ENCODE measurements around the gene CMSS1. TPM values are rescaled to one million over a fixed set of nuclear protein-coding genes. Genes with fewer than 3 reads are reported as not detected.
A peak's percentile ranks its signal among the peaks of the same experiment; 100 is the strongest.

Gene CMSS1
- total and polyA plus RNA-seq, 2 of the 13 experiments (the other 11 are each of a cell fraction or from before 2014, with no cell fraction given): 6.4 to 48.7 TPM

DNA sequence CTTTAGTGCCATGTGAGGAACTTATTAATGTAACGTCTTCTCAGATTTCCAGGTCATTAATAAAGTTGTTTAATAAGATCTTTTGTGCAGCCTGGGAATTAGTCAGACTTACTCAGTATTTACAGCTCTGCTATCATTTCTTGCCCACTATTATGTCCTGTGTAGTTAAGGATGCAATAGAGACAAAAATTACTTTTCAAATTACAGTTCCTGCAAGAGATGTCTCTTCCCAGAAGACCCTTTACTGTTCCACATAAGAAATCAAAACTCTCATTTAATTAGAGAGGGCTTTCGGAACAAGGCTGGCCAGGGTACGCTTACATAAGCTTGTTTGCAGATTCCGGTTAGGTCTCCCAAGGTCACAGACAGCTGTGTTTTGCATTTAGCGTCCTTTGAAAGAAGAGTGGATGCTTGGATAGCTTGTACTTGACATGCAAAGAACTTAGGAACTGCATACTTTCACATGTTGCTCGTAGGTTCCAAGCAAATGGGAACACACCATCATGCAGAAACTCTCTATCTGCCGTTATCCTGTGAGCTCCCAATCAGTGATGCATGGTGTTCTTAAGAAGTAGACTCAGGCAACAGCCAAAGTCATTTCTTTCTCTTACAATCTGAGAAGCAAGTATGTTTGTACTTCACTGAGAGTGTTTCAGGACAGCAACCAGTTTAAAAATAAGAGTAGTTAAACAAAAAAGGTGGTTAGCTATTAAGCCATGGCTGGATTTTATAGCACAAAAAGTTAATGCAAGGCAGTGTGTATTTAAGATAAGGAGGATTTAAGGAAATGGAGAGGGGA, 259.3 kb downstream of the CMSS1 start (continued):
- TF ChIP-seq, protein P1, sequence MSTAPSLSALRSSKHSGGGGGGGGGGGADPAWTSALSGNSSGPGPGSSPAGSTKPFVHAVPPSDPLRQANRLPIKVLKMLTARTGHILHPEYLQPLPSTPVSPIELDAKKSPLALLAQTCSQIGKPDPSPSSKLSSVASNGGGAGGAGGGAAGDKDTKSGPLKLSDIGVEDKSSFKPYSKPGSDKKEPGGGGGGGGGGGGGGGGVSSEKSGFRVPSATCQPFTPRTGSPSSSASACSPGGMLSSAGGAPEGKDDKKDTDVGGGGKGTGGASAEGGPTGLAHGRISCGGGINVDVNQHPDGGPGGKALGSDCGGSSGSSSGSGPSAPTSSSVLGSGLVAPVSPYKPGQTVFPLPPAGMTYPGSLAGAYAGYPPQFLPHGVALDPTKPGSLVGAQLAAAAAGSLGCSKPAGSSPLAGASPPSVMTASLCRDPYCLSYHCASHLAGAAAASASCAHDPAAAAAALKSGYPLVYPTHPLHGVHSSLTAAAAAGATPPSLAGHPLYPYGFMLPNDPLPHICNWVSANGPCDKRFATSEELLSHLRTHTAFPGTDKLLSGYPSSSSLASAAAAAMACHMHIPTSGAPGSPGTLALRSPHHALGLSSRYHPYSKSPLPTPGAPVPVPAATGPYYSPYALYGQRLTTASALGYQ (CRISPR knock-in tag; IDR thresholded peaks at IDR 0.05): peak; percentile 83
- TF ChIP-seq FOXO1 (CRISPR knock-in tag; IDR thresholded peaks at IDR 0.05): peak; percentile 97
- TF ChIP-seq, protein P2, sequence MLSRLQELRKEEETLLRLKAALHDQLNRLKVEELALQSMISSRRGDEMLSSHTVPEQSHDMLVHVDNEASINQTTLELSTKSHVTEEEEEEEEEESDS (CRISPR knock-in tag; IDR thresholded peaks at IDR 0.05; ENCODE audit: borderline replicate concordance): 0 out of 2 replicates have a peak, but pooled peaks have one; percentile 35
- peak; percentile 75 for TF ChIP-seq FOSL2 (CRISPR knock-in tag; IDR thresholded peaks at IDR 0.05)
- TF ChIP-seq PITX1 (CRISPR knock-in tag; IDR thresholded peaks at IDR 0.05): peak; percentile 79
- TF ChIP-seq, protein P3, sequence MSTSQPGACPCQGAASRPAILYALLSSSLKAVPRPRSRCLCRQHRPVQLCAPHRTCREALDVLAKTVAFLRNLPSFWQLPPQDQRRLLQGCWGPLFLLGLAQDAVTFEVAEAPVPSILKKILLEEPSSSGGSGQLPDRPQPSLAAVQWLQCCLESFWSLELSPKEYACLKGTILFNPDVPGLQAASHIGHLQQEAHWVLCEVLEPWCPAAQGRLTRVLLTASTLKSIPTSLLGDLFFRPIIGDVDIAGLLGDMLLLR (CRISPR knock-in tag; IDR thresholded peaks at IDR 0.05): no peak
- no peak for TF ChIP-seq SOX13 (IDR thresholded peaks at IDR 0.05)
- peak in 1 of 2 experiments; percentile 91; a peak in 2 of 4 replicates for TF ChIP-seq SOX13 (CRISPR knock-in tag; conservative IDR thresholded peaks at IDR 0.05 in 1 of 2, IDR thresholded peaks at IDR 0.05 in 1 of 2)
- peak; percentile 67; the same call in 1 of the 2 replicates for TF ChIP-seq ZNF292 (CRISPR knock-in tag; IDR thresholded peaks at IDR 0.05; ENCODE audit: borderline replicate concordance, low read depth)
- TF ChIP-seq CHD2 (IDR thresholded peaks at IDR 0.05; ENCODE audit: low read depth, low read length): no peak
- peak; percentile 42; the same call in 1 of the 2 replicates for TF ChIP-seq REPIN1 (CRISPR knock-in tag; IDR thresholded peaks at IDR 0.05; ENCODE audit: borderline replicate concordance, low read depth)
- TF ChIP-seq EED (CRISPR knock-in tag; IDR thresholded peaks at IDR 0.05): no peak
- no peak for TF ChIP-seq TCF12 (IDR thresholded peaks at IDR 0.05)
- TF ChIP-seq TCF12 (CRISPR knock-in tag; IDR thresholded peaks at IDR 0.05): 0 out of 2 replicates have a peak, but pooled peaks have one; percentile 59
- 0 out of 2 replicates have a peak, but pooled peaks have one; percentile 36 for TF ChIP-seq YEATS4 (CRISPR knock-in tag; IDR thresholded peaks at IDR 0.05; ENCODE audit: borderline replicate concordance)
- no peak for TF ChIP-seq RELA (CRISPR knock-in tag; IDR thresholded peaks at IDR 0.05)
- TF ChIP-seq, protein P4, sequence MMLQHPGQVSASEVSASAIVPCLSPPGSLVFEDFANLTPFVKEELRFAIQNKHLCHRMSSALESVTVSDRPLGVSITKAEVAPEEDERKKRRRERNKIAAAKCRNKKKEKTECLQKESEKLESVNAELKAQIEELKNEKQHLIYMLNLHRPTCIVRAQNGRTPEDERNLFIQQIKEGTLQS (CRISPR knock-in tag; IDR thresholded peaks at IDR 0.05): peak; percentile 42; the same call in 1 of the 2 replicates
- TF ChIP-seq, protein P5, sequence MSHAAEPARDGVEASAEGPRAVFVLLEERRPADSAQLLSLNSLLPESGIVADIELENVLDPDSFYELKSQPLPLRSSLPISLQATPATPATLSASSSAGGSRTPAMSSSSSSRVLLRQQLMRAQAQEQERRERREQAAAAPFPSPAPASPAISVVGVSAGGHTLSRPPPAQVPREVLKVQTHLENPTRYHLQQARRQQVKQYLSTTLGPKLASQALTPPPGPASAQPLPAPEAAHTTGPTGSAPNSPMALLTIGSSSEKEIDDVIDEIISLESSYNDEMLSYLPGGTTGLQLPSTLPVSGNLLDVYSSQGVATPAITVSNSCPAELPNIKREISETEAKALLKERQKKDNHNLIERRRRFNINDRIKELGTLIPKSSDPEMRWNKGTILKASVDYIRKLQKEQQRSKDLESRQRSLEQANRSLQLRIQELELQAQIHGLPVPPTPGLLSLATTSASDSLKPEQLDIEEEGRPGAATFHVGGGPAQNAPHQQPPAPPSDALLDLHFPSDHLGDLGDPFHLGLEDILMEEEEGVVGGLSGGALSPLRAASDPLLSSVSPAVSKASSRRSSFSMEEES (CRISPR knock-in tag; IDR thresholded peaks at IDR 0.05): peak; percentile 77
- no peak for TF ChIP-seq ZNF766 (CRISPR knock-in tag; IDR thresholded peaks at IDR 0.05; ENCODE audit: borderline replicate concordance)
- TF ChIP-seq ZFP62 (CRISPR knock-in tag; IDR thresholded peaks at IDR 0.05): no peak
- peak; percentile 57; the same call in 1 of the 2 replicates for TF ChIP-seq ZNF564 (CRISPR knock-in tag; IDR thresholded peaks at IDR 0.05)
- TF ChIP-seq NBN (conservative IDR thresholded peaks at IDR 0.05): no peak
- TF ChIP-seq ZNF335 (CRISPR knock-in tag; IDR thresholded peaks at IDR 0.05): peak; percentile 32; the same call in 1 of the 2 replicates
- TF ChIP-seq MEIS2 (CRISPR knock-in tag; IDR thresholded peaks at IDR 0.05): peak; percentile 89
- peak; percentile 55; the same call in 1 of the 2 replicates for TF ChIP-seq ZNF547 (CRISPR knock-in tag; IDR thresholded peaks at IDR 0.05)
- no peak; the same call in 1 of the 2 replicates for TF ChIP-seq GLI4 (CRISPR knock-in tag; IDR thresholded peaks at IDR 0.05; ENCODE audit: borderline replicate concordance)

Data from HepG2 (cell line).